Omental fat pad (tissue), 4 donors: ENCODE data around the gene PRPS2. TPM values are rescaled to one million over a fixed set of nuclear protein-coding genes. Genes with fewer than 3 reads are reported as not detected.

Source experiments
- ATAC-seq: fragments of 150-250 bp; one replicate; pipeline ENCODE4 v1.9.1; 2016; ENCODE audit warnings: mild to moderate bottlenecking, moderate library complexity; ENCODE audit not compliant: low FRiP score
- DNase-seq: peaks from one replicate; pipeline ENCODE4 v3.0.0-alpha.2; 2019; ENCODE audit warnings: low spot score
- CTCF ChIP-seq, 3 donors: fragments of 450-650 bp; IDR thresholded peaks; one replicate each; pipeline ENCODE4 v1.5.1; 2016 to 2017; ENCODE audit warnings: antibody characterized with exemption in 3 of 3, mild to moderate bottlenecking in 3 of 3, moderate library complexity in 2 of 3
- total RNA-seq, 4 donors: library from RNA; depleted of rRNA; stranded (reverse); fragments of >200 nt; gene quantifications; one replicate each; pipeline ENCODE4 v1.1.0, GENCODE V29; 2016

PRPS2 gene
- total RNA-seq, 4 donors from 2014 or later, result 13.0 to 23.5 (median 19.4) TPM

GRCh38 chrX:12805333-12805732 lies 14.1 kb downstream of the PRPS2 start:
- DNase-seq (no peak), ATAC-seq (no peak)
- no peak for TF ChIP-seq CTCF (IDR thresholded peaks at IDR 0.05)

DNA sequence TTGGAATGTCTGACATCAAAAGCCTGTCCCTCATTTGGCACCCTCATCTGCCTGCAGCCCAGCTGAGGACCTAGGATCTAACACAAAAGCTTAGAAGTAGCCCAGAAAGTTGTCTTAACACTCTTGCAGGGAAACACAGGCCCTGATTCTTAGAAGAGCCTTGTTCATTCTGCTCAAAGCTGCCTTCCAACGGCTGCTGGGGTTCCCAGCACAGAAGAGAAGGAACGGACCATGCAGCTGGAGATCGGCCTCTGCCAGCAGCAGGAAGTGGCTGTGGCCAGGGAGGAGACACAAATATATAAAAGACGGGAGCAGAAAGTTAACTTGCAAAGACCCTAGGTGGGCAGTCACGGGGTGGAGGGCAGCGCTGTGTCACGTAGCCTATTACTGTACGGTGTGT lies 20.4 kb downstream of the PRPS2 start:
- no peak for ATAC-seq
- TF ChIP-seq CTCF (IDR thresholded peaks at IDR 0.05), result no peak
- DNase-seq, result no peak

- ATAC-seq (no peak), DNase-seq (no peak)
- no peak for TF ChIP-seq CTCF (IDR thresholded peaks at IDR 0.05)
Observed at GRCh38 chrX:12814420-12814819, 23.2 kb downstream of the PRPS2 start.

GRCh38 chrX:12817528-12817927 lies 26.3 kb downstream of the PRPS2 start:
- DNase-seq, result no peak
- TF ChIP-seq CTCF (IDR thresholded peaks at IDR 0.05), result no peak
- no peak for ATAC-seq

DNA sequence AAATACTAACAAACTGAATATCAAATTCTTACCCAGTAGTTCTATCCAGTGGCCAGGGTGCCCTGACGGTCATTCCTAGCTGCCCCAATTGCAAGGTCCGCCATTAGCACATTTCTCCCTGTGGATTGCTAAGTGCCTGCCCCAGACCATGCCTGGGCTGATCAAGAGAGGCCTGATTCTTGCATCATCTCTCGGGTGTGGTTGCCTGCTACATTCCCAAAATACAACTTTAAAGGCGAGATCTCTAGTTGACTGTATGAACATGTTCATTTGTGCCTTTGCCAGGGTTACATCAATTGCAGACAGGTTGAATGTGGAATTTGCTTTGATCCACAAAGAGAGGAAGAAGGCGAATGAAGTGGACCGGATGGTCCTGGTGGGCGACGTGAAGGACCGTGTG lies 28.0 kb downstream of the PRPS2 start:
- no peak for ATAC-seq
- TF ChIP-seq CTCF (IDR thresholded peaks at IDR 0.05), result no peak
- no peak for DNase-seq

DNA sequence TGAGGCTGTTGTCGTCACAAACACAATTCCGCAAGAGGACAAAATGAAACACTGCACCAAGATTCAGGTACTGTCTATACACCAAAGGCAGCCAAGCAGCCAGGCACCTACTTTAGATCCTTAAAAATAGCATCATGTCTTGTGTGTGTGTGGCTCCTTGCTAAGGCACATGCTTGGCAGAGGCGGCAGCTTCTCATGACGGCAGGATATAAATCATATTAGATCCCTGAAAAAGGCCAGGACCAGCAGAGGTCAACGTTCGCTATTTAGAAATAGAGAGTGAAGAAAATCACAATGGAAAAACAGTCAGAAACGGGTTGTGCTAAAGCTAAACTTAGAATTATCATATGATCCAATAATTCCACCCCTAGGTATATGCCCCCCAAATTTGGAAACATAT lies 29.5 kb downstream of the PRPS2 start:
- ATAC-seq, result no peak
- DNase-seq, result no peak
- no peak for TF ChIP-seq CTCF (IDR thresholded peaks at IDR 0.05)

- no peak for DNase-seq
- no peak for ATAC-seq
- TF ChIP-seq CTCF (IDR thresholded peaks at IDR 0.05), result no peak
Observed at GRCh38 chrX:12824944-12825343, 33.7 kb downstream of the PRPS2 start.
